ENCODE measurements around the gene RANBP17. TPM values are rescaled to one million over a fixed set of nuclear protein-coding genes. Genes with fewer than 3 reads are reported as not detected.

RANBP17 gene
- total and polyA plus RNA-seq, 9 of the 15 experiments (the other 6 are each of a cell fraction or from before 2014, with no cell fraction given): not detected

DNA sequence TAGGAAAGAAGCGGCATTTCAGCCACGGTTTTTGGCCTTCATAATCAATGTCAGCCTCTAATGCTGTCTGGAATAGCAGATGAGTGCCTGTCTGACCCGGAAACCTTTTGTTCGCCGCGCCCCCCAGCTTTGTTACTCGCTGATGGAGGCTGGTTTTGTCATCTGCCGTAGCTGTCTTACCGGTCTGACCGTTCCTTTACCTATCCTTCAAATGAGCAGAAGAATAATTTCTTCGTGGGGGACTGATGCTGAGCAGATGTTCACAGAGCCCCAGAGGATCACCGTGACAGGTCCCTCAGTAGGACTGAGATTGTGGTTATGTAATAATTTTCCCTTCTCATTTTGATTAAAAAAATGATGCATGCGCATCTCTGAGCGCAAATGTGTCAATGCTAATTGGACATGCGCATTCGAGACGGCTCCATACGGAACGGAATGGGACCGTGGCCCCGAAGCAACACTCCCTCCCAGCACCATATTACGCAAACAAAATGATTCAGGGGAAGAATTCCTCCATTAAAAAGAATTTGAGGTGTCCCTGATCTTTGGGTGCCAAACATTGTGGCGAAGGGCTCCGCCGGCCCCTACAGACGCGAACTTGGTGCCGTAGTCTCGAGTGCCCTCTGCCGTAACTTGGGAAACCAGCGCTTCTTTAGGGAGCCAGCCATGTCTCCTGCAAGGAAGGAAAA lies 474.8 kb downstream of the RANBP17 start (continued):
- TF ChIP-seq HINFP (tag; conservative IDR thresholded peaks at IDR 0.05; ENCODE audit: low read depth) (no peak), CCNT2 (IDR thresholded peaks at IDR 0.05; ENCODE audit: borderline replicate concordance, extremely low read depth, insufficient read length, low read depth, low read length) (no peak), NR2F6 (CRISPR knock-in tag; IDR thresholded peaks at IDR 0.05) (no peak), REST (IDR thresholded peaks at IDR 0.05; ENCODE audit: borderline replicate concordance) (peak; percentile 66; the same call in 1 of the 2 replicates), REST (CRISPR knock-in tag; IDR thresholded peaks at IDR 0.05; ENCODE audit: low read depth) (no peak), OTX1 (CRISPR knock-in tag; IDR thresholded peaks at IDR 0.05) (no peak), MBD1 (CRISPR knock-in tag; IDR thresholded peaks at IDR 0.05) (no peak), E2F1 (CRISPR knock-in tag; IDR thresholded peaks at IDR 0.05) (no peak), KDM2B (CRISPR knock-in tag; IDR thresholded peaks at IDR 0.05) (no peak), TSC22D4 (tag; IDR thresholded peaks at IDR 0.05) (no peak), HMGN3 (IDR thresholded peaks at IDR 0.05; ENCODE audit: borderline replicate concordance, extremely low read depth, insufficient read length, low read depth, low read length) (no peak), ARID1B (IDR thresholded peaks at IDR 0.05) (no peak), SUPT5H (IDR thresholded peaks at IDR 0.05) (no peak)

Data from K562 (cell line).